DLD1 (cell line): ENCODE results near the gene THEM5.
"Not testable (repeated sequence)": the region's sequence is repeated elsewhere in the genome, so short reads cannot be mapped to it uniquely, and the experiment has no call there.

Source experiments
- in situ Hi-C: cut with HindIII; loops from 2 replicates; pipeline ENCODE4 v1.10.0; 2017; ENCODE audit warnings: low sequenced_read_pairs

Gene THEM5, protein sequence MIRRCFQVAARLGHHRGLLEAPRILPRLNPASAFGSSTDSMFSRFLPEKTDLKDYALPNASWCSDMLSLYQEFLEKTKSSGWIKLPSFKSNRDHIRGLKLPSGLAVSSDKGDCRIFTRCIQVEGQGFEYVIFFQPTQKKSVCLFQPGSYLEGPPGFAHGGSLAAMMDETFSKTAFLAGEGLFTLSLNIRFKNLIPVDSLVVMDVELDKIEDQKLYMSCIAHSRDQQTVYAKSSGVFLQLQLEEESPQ

DNA sequence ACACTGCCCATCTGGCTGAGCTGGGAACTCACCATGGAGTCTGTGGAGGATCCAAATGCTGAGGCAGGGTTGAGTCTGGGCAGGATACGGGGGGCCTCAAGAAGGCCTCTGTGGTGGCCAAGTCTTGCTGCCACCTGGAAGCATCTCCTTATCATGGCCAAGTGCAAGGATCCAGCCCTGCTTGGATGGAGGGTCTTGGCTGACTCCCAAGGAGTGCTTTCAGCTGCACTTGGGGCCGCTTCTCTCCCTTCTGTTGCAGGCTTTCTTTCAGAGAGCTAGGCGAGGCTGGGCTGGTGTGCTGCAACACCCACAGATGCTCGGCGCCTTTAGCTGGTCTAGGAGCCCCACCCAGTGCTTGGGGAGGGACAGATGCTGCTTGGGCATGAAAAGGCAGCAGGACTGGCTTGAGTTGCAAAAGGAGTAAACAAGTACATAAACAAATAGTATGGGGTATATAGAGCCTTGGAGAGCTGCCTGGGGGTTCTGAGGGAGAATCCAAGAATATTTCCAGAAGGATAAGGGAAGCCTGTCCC is at the start of gene THEM5:
Gene THEM5, minus strand, starts transcription at position 302 of the 533 bp plus-strand sequence. Its CDS starts 147 bp downstream, at position 155.
- in situ Hi-C loops, result no loop called here

DNA sequence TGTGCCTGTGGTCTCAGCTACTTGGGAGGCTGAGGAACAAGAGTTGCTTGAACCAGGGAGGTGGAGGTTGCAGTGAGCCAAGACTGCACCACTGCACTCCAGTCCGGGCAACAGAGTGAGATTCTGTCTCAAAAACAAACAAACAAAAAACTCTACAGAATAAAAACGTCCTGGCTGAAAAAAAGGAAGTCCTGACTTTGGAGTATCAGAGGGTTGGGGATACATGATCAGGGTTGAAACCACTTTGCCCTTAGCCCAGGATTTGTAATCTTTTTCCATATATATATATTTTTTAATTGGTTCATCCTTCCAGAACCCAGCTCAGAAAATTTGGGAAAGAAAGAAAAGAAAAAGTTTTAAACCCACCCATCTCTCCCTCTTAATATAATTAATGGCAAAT is 49.3 kb upstream of the THEM5 start:
- in situ Hi-C loops, result no loop called here

DNA sequence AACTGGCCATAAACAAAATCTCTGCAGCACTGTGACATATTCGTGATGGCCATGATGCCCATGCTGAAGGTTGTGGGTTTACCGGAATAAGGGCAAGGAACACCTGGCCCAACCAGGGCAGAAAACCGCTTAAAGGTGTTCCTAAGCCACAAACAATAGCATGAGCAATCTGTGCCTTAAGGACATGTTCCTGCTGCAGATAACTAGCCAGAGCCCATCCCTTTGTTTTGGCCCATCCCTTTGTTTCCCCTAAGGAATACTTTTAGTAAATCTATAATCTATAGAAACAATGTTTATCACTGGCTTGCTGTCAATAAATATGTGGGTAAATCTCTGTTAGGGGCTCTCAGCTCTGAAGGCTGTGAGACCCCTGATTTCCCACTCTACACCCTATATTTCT is 47.3 kb upstream of the THEM5 start:
- in situ Hi-C loops, result not testable (repeated sequence)

DNA sequence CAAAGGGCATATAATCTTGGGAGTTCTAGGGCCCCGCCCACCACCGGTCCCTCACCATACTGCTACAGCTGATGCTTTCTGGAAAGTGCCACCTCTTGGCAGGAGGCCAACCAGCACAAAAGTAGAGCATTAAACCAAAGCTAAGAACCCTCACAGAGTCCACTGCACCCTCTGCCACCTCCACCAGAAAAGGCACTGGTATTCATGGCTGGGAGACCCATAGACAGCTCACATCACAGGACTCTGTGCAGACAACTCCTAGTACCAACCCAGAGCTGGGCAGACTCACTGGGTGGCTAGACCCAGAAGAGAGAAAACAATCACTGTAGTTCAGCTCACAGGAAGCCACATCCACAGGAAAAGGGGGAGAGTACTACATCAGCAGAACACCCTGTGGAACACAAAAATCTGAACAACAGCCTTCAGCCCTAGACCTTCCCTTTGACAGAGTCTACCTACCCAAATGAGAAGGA is 45.0 kb upstream of the THEM5 start:
- in situ Hi-C loops, result no loop called here

DNA sequence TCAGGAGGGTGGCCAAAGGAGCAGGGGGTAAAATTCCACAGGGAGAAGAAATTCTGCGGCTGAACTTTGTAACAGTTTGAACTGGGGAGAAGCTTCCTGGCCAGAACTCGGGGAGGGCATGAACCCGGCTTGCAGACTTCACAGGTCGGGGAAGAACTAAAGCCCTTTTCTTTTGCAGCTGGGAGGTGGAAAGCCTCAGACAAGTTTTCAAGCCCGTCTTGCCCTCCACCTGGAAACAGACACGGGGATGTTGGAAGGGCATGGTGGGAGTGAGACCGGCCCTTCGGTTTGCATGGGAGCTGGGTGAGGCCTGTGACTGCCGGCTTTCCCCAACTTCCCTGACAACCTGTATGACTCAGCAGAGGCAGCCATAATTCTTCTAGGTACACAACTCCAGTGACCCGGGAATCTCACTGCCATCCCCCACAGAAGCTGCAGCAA is 44.5 kb upstream of the THEM5 start:
- in situ Hi-C loops, result no loop called here

DNA sequence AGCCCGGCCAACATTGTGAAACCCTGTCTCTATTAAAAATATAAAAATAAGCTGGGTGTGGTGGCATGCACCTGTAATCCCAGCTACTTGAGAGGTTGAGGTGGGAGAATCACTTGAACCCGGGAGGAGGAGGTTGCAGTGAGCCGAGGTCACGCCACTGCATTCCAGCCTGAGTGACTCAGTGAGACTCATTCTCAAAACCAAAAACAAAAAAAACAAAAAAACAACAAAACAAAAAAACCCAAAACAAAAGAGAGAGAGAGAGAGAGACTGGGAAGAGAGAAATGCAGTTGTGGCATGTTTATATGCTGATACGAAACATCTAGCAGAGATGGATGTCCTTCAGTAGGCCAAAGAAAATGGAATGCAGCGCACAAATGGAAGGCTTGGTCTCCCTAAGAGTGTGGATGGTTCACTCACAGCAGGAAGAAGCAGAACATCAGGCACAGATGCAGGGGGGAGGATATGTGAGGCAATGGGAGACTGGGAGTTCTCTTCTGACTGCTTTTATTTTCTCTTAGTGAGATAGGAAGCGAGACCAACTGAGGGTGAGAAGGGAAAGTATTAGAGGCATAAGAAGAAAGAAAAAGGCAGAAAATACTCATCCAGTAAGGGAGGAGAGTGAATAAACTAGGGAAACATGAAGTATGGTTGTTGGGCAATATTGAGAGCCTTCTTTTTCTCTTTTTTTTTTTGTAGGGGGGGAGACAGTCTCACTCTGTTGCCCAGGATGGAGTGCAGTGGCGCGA is 39.8 kb upstream of the THEM5 start:
- in situ Hi-C loops, result no loop called here

DNA sequence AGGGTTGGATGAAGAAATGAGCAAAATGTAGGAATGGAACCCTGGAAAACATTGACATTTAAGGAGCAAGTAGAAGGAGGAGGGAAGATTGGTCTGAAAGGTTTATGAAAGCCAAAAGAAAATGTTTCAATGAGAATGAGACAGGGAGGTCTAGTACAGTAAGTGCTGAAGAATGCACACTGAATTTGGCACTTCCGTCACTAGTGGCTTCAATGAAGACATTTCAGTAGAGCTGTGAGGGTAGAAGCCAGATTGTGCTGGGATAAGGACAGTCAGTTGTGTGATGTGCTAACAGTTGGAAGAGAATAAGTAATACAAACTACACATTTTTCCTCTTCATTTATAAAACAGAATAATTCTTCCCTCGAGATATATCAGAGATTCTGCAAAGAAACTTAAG is 38.7 kb upstream of the THEM5 start:
- in situ Hi-C loops, result no loop called here

DNA sequence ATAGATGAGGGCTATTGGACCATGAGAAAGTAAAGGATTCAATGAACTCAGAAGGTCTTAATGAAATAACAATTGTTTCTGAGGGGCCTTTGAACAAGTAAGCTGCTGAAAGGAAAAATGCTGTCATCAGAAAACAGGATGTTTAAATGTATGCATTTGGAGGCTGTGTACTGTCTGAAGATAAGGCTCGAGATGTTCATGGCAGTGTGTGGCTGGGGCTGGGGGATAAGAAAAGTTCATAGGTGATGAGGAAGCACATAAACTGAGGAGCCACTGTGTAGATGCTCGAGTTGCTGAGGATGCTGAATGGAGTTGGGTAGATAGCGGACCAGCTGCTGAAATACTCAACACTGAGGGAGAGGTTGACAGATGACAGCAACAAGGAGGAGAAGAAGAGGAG is 38.0 kb upstream of the THEM5 start:
- in situ Hi-C loops, result no loop called here

DNA sequence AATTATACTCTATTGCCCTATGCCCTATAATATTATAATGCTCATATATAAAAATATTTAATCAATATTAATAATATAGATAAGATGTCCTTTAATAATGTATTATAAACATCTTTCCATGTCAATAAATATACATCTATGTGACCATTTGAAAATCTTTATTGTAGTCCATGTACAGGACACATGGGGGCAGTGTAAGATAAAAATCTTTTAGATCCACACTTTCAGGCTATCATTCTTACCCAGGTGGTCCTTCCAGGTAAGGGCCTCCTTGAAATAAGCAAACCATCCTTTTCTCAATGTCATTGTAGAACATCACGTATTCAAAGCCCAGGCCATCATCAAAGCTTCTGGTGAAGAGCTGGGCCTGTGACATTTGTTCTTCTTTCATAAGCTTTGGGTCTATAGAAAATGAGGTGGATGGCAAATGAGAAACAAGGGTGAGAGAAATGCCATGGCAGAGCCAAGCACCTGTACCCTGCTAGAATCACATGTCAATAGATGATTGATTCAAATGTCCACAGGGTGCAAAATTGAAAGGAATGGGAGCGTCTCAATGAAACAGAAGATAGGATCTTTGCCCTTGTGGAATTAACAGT is 35.6 kb upstream of the THEM5 start:
- in situ Hi-C loops, result no loop called here

DNA sequence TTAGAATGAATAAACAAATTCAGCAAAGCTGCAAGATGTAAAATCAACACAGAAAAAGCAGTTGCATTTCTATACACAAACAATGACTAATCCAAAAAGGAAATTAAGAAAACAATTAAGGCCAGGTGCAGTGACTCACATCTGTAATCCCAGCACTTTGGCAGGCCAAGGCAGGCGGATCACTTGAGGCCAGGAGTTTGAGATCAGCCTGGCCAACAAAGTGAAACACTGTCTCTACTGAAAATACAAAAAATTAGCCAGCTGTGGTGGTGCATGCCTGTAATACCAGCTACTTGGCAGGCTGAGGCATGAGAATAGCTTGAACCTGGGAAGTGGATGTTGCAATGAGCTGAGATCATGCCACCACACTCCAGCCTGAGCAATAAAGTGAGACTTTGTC is 33.5 kb upstream of the THEM5 start:
- in situ Hi-C loops, result no loop called here

DNA sequence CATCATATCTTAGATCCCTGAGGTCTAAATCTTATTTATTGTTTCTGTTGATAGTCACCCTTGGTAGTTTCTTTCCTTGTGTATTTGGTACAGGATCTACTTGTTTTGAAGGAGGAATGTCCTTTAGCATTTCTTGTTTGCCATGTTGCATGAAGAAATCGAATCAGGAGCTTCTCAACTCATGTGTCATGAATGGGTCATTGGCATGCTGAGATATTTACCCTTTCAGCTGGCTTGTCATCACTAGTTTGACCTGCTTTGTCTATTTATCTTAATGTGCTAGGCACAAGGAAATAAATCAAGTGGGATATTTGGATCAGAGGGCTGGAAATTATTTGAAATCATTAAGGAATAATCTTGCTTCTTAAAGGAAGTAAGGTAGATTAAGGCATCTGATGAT is 32.0 kb upstream of the THEM5 start:
- in situ Hi-C loops, result no loop called here

DNA sequence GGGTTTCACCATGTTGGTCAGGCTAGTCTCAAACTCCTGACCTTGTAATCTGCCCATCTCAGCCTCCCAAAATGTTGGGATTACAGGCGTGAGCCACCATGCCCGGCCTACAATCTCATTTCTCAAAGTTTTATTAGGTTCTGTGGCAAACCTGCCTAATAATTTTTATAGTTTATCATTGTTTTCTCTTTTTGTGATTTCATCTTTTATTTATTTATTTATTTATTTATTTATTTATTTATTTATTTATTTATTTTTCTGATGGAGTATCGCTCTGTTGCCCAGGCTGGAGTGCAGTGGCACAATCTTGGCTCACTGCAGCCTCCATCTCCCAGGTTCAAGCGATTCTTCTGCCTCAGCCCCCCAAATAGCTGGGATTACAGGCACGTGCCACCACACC is 31.4 kb upstream of the THEM5 start:
- in situ Hi-C loops, result not testable (repeated sequence)

DNA sequence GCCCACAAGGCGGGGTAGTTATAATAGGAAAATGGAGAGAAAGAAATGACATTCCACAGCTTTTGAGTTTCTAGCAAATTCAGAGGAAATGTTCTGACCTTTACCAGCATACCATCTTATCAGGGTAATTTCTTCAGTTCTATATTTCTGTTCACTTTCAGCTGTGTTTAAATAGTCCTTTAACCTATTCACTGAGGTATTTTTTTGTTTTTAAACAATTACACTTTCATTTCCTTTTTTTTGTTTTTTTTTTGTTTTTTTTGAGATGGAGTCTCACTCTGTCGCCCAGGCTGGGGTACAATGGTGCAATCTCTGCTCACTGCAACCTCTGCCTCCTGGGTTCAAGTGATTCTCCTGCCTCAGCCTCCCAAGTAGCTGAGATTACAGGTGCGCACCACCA is 30.9 kb upstream of the THEM5 start:
- in situ Hi-C loops, result not testable (repeated sequence)

DNA sequence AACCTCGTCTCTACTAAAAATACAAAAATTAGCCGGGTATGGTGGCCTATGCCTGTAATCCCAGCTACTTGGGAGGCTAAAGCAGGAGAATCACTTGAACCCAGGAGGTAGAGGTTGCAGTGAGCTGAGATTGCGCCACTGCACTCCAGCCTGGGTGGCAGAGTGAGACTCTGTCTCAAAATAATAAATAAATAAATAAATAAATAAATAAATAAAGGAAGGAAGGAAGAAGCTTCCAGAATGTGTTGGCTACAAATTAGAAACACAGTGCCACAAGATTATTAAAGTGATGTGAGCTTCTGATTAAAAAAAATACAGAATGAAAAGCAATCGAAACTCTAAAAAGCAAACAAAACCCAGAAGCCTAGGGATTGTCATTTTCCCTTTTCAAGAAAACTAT is 30.4 kb upstream of the THEM5 start:
- in situ Hi-C loops, result not testable (repeated sequence)

DNA sequence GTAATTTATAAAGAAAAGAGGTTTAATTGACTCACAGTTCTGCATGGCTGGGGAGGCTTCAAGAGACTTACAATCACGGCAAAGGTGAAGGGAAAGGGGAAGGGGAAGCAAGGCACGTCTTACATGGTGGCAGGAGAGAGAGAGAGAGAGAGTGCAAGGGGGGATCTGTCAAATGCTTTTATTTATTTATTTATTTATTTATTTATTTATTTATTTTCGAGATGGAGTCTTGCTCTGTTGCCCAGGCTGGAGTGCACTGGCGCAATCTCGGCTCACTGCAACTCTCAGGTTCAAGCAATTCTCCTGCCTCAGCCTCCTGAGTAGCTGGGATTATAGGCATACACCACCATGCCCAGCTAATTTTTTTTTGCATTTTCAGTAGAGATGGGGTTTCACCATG is 29.4 kb upstream of the THEM5 start:
- in situ Hi-C loops, result not testable (repeated sequence)

DNA sequence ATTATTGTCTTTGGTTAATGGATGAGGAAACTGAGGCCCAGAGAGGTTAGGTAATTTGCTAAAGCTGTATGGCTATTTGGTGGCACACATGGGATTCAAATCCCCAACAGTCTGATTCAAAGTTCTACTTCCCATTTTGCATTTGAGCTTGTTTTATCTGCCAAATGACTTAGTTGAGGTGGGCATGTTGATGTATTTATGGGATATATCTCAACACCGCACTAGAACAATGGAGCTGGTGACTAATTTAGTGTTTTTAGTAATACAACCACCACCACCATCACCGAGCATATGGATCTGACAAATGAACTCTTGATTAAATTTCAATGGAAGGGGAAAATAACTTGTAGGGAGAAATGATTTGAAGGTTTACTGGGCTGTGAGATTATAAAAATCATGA is 29.0 kb upstream of the THEM5 start:
- in situ Hi-C loops, result no loop called here

DNA sequence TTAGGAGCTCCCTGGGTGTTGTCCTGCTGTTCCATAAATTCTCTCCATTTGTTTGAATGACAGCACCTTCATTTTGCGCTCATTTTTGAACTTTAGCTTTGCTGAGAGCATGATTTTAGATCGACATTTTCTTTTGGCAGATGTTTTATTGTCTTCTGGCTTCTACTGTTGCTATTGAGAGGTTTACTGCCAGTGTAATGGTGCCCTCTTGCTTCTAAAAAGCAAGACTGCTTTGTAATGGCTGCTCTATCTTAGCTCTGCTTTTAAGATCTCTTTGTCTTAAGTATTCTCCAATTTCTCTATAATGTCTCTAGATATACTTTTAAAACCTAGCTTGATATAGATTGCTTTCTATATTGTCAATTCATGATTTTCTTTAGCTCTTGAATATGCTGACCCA is 28.0 kb upstream of the THEM5 start:
- in situ Hi-C loops, result no loop called here

DNA sequence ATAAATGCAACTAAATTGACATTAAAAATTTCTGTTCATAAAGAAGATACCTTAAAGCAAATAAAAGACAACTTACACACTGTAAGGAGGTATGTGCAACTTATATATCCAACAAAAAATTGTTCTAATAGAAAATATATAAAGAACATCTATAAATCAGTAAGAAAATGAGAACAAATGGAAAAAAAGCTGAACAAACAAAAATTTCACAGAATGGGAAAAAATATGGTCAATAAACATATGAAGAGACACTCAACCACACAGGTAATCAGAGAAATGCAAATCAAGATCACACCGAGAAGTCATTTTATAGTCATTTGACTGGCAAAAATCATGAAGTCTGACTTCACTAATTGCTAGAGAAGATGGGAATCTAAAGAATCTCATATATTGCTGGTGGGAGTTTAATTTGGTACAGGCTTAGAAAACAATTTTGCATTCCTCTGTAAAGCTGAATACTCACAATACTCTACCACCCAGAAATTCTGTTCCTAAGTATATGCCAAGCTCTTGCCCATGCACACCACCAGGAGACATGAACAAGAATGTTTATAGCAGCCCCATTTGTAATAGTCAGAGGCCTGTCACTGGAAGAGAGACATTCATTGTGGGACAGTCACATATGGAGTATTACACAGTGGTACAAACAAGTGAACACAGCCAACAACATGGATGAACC is 22.0 kb upstream of the THEM5 start:
- in situ Hi-C loops, result no loop called here

DNA sequence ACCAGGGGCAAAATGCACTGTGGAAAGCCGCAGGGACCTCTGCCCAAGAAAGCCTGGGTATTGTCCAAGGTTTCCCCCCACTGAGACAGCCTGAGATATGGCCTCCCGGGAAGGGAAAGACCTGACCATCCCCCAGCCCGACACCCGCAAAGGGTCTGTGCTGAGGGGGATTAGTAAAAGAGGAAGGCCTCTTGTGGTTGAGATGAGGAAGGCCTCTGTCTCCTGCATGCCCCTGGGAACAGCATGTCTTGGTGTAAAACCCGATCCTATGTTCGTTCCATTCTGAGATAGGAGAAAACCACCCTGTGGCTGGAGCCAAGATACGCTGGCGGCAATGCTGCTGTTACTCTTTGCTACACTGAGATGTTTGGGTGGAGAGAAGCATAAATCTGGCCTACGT is 19.3 kb upstream of the THEM5 start:
- in situ Hi-C loops, result not testable (repeated sequence)

DNA sequence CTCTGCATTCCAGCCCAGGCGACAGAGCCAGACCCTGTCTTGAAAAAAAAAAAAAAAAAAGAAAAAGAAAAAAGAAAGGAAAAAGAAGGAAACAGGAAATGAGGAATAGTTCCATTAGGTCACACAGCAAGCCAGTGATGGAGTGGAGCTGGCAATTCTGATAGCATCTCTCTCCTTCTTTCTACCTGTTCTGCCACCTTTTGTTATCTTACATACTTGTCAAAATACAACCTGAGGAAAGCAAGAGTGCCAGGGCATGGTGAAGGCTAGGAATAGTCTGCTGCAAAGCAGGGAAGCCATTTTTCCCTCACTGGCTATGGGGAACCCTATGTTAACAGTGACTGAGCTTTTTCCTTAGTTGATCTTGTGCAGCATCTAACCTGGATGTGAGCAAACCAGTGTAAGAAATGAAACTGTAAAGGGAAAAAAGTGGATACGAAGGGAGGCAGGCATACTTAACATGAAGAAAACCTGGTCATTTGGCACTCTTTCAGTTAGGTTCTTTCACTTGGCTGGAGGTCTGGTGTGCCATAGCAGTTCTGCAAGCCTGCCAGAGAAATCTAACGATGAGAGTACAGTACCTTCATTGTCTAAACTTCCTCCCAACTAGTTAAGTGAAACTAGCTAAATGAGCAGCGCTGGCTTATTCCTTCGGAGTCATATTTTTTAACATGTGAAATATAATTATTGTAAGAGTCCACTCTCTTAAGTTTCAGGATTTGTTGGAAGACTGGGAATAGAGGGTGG is 17.9 kb upstream of the THEM5 start:
- in situ Hi-C loops, result no loop called here

DNA sequence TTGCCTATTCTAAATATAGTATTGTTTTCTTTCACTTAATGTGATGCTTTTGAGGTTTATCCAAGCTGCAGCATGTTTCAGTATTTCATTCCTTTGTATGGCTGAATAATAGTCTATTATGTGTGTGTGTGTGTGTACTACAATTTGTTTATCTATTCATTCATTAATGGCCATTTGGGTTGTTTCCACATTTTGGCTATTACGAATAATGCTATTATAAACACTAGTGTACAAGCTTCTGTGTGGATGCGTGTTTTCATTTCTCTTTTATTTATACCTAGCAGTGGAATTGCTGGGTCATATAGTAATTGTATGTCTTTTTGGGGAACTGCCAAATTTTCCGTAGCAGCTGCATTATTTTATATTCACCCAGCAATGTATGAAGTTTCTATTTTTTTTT is 15.0 kb upstream of the THEM5 start:
- in situ Hi-C loops, result no loop called here
